Panc1 (cell line): Measurements from ENCODE around the gene UCP3. TPM values are rescaled to one million over a fixed set of nuclear protein-coding genes. Genes with fewer than 3 reads are reported as not detected.
A peak's percentile ranks its signal among the peaks of the same experiment; 100 is the strongest.
"Not testable (repeated sequence)": the region's sequence is repeated elsewhere in the genome, so short reads cannot be mapped to it uniquely, and the experiment has no call there.

Source experiments
- ATAC-seq: fragments of 200-7000 bp; cut with Tn5 transposase; 2 replicates; pipeline ENCODE4 v1.9.1; 2020; ENCODE audit warnings: mild to moderate bottlenecking, moderate library complexity
- BruUV-seq: library from RNA; stranded (reverse); fragments of 400-500 nt; replicated peaks from 2 replicates; lab custom pipeline; 2021; lab: Mats Ljungman, UMichigan
- CTCF ChIA-PET: fragments of 300-600 bp; sonication (Branson Sonifier 250); formaldehyde crosslinking; loops from one replicate; lab custom pipeline; 2022; ENCODE audit warnings: antibody characterized with exemption; lab: Charles Lee
- POLR2A ChIA-PET: fragments of 300-600 bp; sonication (Branson Sonifier 250); formaldehyde crosslinking; loops from one replicate; lab custom pipeline; 2022; ENCODE audit warnings: antibody characterized with exemption; lab: Charles Lee
- DNase-seq: peaks from one replicate; pipeline ENCODE4 v3.0.0-alpha.2; 2010; ENCODE audit warnings: low read depth, low spot score
- H3K27ac ChIP-seq: 2 replicates; pipeline ENCODE4 v1.5.1; 2011; ENCODE audit warnings: mild to moderate bottlenecking, low read length, inconsistent platforms
- H3K27me3 ChIP-seq: fragments of 200-500 bp; sonication (Bioruptor generic); 2 replicates; pipeline ENCODE4 v1.6.0; 2014; ENCODE audit warnings: low read length, inconsistent platforms; ENCODE audit not compliant: control insufficient read depth, insufficient read depth
- H3K36me3 ChIP-seq: fragments of 200-500 bp; sonication (Bioruptor generic); 2 replicates; pipeline ENCODE4 v1.5.1; 2014; ENCODE audit warnings: inconsistent platforms, mild to moderate bottlenecking, low read length, moderate library complexity; ENCODE audit not compliant: control insufficient read depth, insufficient read depth
- H3K4me1 ChIP-seq: 2 replicates; pipeline ENCODE4 v1.5.1; 2011; ENCODE audit warnings: inconsistent platforms, mild to moderate bottlenecking, low read length, moderate library complexity; ENCODE audit not compliant: control insufficient read depth, insufficient read depth
- H3K4me3 ChIP-seq, 2 experiments: 2 replicates each; pipeline ENCODE4 v1.5.1; 2011 to 2012; ENCODE audit warnings: low read depth in 2 of 2, low read length in 2 of 2, mild to moderate bottlenecking in 2 of 2, inconsistent platforms in 1 of 2, moderate library complexity in 1 of 2
- H3K9me3 ChIP-seq: fragments of 200-500 bp; sonication (Bioruptor generic); 2 replicates; pipeline ENCODE4 v1.5.1; 2014; ENCODE audit warnings: low read depth, mild to moderate bottlenecking, inconsistent platforms, low read length, moderate library complexity; ENCODE audit not compliant: control insufficient read depth, insufficient read depth
- CTCF ChIP-seq: fragments of 450-650 bp; IDR thresholded peaks from 2 replicates; pipeline ENCODE4 v1.5.1; 2017; ENCODE audit warnings: mild to moderate bottlenecking
- POLR2AphosphoS5 ChIP-seq: IDR thresholded peaks from 2 replicates; pipeline ENCODE4 v1.6.1; 2012; ENCODE audit warnings: mild to moderate bottlenecking, low read depth, low read length, moderate library complexity
- REST ChIP-seq, 2 experiments: IDR thresholded peaks; 2 replicates each; pipeline ENCODE4 v1.6.1; 2011 to 2012; ENCODE audit warnings: low read depth in 2 of 2, control low read depth in 1 of 2, low read length in 1 of 2, mild to moderate bottlenecking in 1 of 2, moderate library complexity in 1 of 2; ENCODE audit not compliant: insufficient read depth in 1 of 2
- SIN3A ChIP-seq: IDR thresholded peaks from 2 replicates; pipeline ENCODE4 v1.6.1; 2012; ENCODE audit warnings: low read depth, mild to moderate bottlenecking, low read length, moderate library complexity, borderline replicate concordance; ENCODE audit not compliant: insufficient read depth
- TCF7L2 ChIP-seq: IDR thresholded peaks from 2 replicates; pipeline ENCODE4 v1.6.1; 2011; ENCODE audit warnings: mild to moderate bottlenecking, low read depth, low read length, inconsistent platforms
- in situ Hi-C: cut with HindIII; loops from 2 replicates; pipeline ENCODE4 v1.10.0; 2016; ENCODE audit warnings: low sequenced_read_pairs, low pct_unique_long_range_greater_than_20kb
- intact Hi-C: fragments of 100-400 bp; cut with micrococcal nuclease; formaldehyde crosslinking; loops from one replicate; pipeline ENCODE4 v1.10.0; 2022; ENCODE audit not compliant: unreplicated experiment
- total RNA-seq: library from RNA; stranded (reverse); gene quantifications from one replicate; pipeline ENCODE4 v1.2.1, GENCODE V29; 2021; ENCODE audit not compliant: unreplicated experiment

The UCP3 gene
- total RNA-seq, 1 experiment from 2014 or later, result 0.46 TPM

GRCh38 chr11:73988227-73988626 lies 20.7 kb downstream of the UCP3 start:
- Histone ChIP-seq H3K4me1 (peaks cover 11% of the 10 kb centered on the region), H3K27ac (no peak overlapping the region), H3K27me3 (no peaks in the 10 kb centered on the region), H3K36me3 (no peaks in the 10 kb centered on the region), H3K4me3 (no peak overlapping the region), H3K9me3 (no peaks in the 10 kb centered on the region)
- in situ Hi-C loops (no loop called here), intact Hi-C loops (no loop called here)
- POLR2A ChIA-PET, result interaction anchor here (0.6 kb wide), 1 partner anchor 496 kb away, joined by 11 read pairs; no protein-coding TSS in a partner anchor
- no peak for ATAC-seq
- BruUV-seq, result no TSS peak
- TF ChIP-seq TCF7L2 (no peak), CTCF (no peak), REST (IDR thresholded peaks at IDR 0.05; ENCODE audit: insufficient read depth in 1 of 2, low read depth in 2 of 2, low read length in 1 of 2) (no peak), POLR2AphosphoS5 (no peak), SIN3A (no peak)
- DNase-seq, result no peak
- CTCF ChIA-PET, result no interaction called here

GRCh38 chr11:73985661-73986060 lies 23.2 kb downstream of the UCP3 start:
- POLR2A ChIA-PET, BruUV-seq: not testable (repeated sequence)

GRCh38 chr11:73983741-73984538 lies 24.9 kb downstream of the UCP3 start:
- Histone ChIP-seq H3K4me3 (peak overlapping the region; percentile 69 to 85), H3K36me3 (peaks cover 3% of the 10 kb centered on the region; the same call in 1 of the 2 replicates), H3K27ac (peak overlapping the region; percentile 96), H3K27me3 (no peaks in the 10 kb centered on the region), H3K4me1 (peaks cover 24% of the 10 kb centered on the region), H3K9me3 (no peaks in the 10 kb centered on the region)
- intact Hi-C loops, result no loop called here
- TF ChIP-seq CTCF, result no peak
- TF ChIP-seq REST (IDR thresholded peaks at IDR 0.05; ENCODE audit: insufficient read depth in 1 of 2, low read depth in 2 of 2, low read length in 1 of 2), result no peak
- no peak for TF ChIP-seq SIN3A
- TF ChIP-seq TCF7L2, result no peak
- no peak for TF ChIP-seq POLR2AphosphoS5
- in situ Hi-C loops, result no loop called here
- POLR2A ChIA-PET, result no interaction called here
- ATAC-seq (no peak), DNase-seq (no peak)
- CTCF ChIA-PET, result no interaction called here
- TSS peak; percentile 97 for BruUV-seq

More at GRCh38 chr11:73985661-73986060, 23.2 kb downstream of the UCP3 start:
- in situ Hi-C loops, ATAC-seq, H3K27ac ChIP-seq, H3K4me3 ChIP-seq, intact Hi-C loops, H3K9me3 ChIP-seq, H3K36me3 ChIP-seq, DNase-seq, CTCF ChIA-PET, H3K27me3 ChIP-seq: not testable (repeated sequence)
- H3K4me1 ChIP-seq, result peaks cover 21% of the 10 kb centered on the region
